Omental fat pad (tissue), 4 donors: ENCODE data around the gene TMEM132E. TPM values are rescaled to one million over a fixed set of nuclear protein-coding genes. Genes with fewer than 3 reads are reported as not detected.
"Not testable (repeated sequence)": the region's sequence is repeated elsewhere in the genome, so short reads cannot be mapped to it uniquely, and the experiment has no call there.

Experiments used
- ATAC-seq: fragments of 150-250 bp; one replicate; pipeline ENCODE4 v1.9.1; 2016; ENCODE audit warnings: mild to moderate bottlenecking, moderate library complexity; ENCODE audit not compliant: low FRiP score
- DNase-seq: peaks from one replicate; pipeline ENCODE4 v3.0.0-alpha.2; 2019; ENCODE audit warnings: low spot score
- total RNA-seq, 4 donors: library from RNA; depleted of rRNA; stranded (reverse); fragments of >200 nt; gene quantifications; one replicate each; pipeline ENCODE4 v1.1.0, GENCODE V29; 2016
- TF ChIP-seq, protein P1 (sequence below), 3 donors: fragments of 450-650 bp; IDR thresholded peaks; one replicate each; pipeline ENCODE4 v1.5.1; 2016 to 2017; ENCODE audit warnings: antibody characterized with exemption in 3 of 3, mild to moderate bottlenecking in 3 of 3, moderate library complexity in 2 of 3

The TMEM132E gene, protein sequence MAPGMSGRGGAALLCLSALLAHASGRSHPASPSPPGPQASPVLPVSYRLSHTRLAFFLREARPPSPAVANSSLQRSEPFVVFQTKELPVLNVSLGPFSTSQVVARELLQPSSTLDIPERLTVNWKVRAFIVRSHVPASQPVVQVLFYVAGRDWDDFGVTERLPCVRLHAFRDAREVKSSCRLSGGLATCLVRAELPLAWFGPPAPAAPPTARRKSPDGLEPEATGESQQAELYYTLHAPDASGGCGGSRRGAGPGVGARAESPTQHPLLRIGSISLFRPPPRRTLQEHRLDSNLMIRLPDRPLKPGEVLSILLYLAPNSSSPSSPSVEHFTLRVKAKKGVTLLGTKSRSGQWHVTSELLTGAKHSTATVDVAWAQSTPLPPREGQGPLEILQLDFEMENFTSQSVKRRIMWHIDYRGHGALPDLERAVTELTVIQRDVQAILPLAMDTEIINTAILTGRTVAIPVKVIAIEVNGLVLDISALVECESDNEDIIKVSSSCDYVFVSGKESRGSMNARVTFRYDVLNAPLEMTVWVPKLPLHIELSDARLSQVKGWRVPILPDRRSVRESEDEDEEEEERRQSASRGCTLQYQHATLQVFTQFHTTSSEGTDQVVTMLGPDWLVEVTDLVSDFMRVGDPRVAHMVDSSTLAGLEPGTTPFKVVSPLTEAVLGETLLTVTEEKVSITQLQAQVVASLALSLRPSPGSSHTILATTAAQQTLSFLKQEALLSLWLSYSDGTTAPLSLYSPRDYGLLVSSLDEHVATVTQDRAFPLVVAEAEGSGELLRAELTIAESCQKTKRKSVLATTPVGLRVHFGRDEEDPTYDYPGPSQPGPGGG (N-terminal part only)
- under 1 TPM in 2 of 4 donors, not detected in 2; 0.13 to 0.19 TPM for total RNA-seq

DNA sequence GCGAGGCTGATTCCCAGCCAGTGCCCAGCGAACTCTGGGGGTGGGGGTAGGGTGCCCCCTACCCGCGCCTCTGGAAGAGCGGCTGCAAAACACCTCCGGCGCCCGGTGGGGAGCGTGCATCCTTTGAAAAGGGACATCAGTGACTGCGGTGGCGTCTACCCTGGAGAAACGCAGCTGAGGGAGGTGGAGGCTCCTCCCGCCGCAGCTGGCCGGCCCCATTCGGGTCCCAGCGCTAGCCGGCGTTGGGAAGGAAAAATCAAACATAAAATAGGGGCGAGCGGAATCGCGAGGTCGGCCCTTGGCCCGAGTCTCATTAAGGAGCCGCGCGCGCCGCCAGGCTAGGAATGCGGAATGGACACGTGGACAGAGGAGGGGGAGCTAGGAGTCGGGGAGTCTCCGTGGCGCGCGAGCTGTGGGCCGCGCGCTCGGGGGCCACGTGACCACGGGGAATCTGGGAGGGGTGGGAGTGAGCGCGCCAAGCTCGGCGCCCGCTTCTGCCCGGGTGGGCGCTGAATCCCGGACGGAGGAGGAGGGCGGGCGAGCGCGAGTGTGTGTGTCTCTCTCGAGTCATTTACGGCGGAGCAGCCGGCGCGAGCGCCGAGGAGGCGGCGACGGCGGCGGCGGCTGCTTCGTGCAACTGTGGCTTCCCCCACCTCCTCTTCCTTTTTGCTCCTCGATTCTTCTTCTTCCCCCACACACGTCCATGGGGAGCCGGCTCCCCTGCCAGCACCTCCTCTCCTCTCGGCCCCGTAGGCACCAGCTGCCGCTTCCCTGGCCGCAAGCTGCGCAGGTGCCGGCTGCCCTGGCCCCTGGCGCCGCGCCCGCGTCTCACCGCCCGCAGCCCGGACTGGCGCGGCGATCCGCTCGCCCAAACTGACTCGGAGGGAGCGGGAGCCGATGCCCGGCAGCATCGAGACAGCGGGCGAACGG, at the start of gene TMEM132E:
TSS of gene TMEM132E (plus strand) at position 566 of the 930 bp plus-strand sequence. CDS start 1,495 bp downstream, outside the sequence.
- ATAC-seq = peak; percentile 78
- DNase-seq = peak; percentile 29
- TF ChIP-seq, protein P1, sequence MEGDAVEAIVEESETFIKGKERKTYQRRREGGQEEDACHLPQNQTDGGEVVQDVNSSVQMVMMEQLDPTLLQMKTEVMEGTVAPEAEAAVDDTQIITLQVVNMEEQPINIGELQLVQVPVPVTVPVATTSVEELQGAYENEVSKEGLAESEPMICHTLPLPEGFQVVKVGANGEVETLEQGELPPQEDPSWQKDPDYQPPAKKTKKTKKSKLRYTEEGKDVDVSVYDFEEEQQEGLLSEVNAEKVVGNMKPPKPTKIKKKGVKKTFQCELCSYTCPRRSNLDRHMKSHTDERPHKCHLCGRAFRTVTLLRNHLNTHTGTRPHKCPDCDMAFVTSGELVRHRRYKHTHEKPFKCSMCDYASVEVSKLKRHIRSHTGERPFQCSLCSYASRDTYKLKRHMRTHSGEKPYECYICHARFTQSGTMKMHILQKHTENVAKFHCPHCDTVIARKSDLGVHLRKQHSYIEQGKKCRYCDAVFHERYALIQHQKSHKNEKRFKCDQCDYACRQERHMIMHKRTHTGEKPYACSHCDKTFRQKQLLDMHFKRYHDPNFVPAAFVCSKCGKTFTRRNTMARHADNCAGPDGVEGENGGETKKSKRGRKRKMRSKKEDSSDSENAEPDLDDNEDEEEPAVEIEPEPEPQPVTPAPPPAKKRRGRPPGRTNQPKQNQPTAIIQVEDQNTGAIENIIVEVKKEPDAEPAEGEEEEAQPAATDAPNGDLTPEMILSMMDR (IDR thresholded peaks at IDR 0.05) = no peak

DNA sequence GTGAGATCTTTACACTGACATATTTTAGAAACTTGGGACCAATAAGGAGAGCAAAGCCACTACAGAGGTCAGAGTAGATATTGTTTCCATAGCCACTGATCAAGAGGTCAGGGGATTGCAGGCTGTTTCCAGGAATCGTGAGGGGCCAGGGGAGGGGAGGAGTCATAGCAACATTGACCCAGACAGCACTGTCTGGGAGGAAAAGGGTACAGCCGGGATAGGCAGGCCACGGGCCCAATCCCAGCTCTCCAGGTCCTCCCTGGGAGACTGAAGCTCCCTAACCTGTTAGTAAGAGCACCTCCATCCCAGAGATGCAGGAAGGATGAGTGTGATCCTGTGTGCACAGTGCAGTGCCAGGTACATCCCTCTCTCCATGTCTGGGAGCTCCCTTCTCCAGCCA, 48.5 kb upstream of the TMEM132E start:
- no peak for ATAC-seq
- TF ChIP-seq, protein P1 (IDR thresholded peaks at IDR 0.05) = no peak
- no peak for DNase-seq

GRCh38 chr17:34532281-34533065, 46.9 kb upstream of the TMEM132E start:
- ATAC-seq = no peak
- DNase-seq = no peak
- TF ChIP-seq, protein P1 (IDR thresholded peaks at IDR 0.05) = no peak

- no peak for ATAC-seq
- no peak for DNase-seq
- TF ChIP-seq, protein P1 (IDR thresholded peaks at IDR 0.05) = no peak
These were observed 45.4 kb upstream of the TMEM132E start for GRCh38 chr17:34533806-34534527.

GRCh38 chr17:34537445-34537844, 41.9 kb upstream of the TMEM132E start:
- TF ChIP-seq, protein P1 (IDR thresholded peaks at IDR 0.05) = no peak
- no peak for DNase-seq
- ATAC-seq = no peak

GRCh38 chr17:34538582-34538981, 40.8 kb upstream of the TMEM132E start:
- ATAC-seq, DNase-seq: not testable (repeated sequence)
